Loucy (cell line): ENCODE results near the gene HLF.

Experiments used
- H2AFZ ChIP-seq: fragments of 200-600 bp; sonication (generic); 2 replicates; pipeline ENCODE4 v1.6.0; 2016; ENCODE audit warnings: antibody characterized with exemption, mild to moderate bottlenecking, low read length, moderate library complexity
- H3F3A ChIP-seq: fragments of 200-600 bp; 2 replicates; pipeline ENCODE4 v1.6.0; 2016; ENCODE audit warnings: antibody characterized with exemption, low read depth, mild to moderate bottlenecking
- H3K27me3 ChIP-seq: fragments of 200-600 bp; sonication (generic); 2 replicates; pipeline ENCODE4 v1.6.1; 2014; ENCODE audit warnings: low read length, mild to moderate bottlenecking; ENCODE audit not compliant: insufficient read depth, poor library complexity, severe bottlenecking
- H3K36me3 ChIP-seq: fragments of 200-600 bp; sonication (generic); 2 replicates; pipeline ENCODE4 v1.6.1; 2016; ENCODE audit warnings: low read length; ENCODE audit not compliant: insufficient read depth
- H3K4me1 ChIP-seq: fragments of 200-600 bp; sonication (generic); 2 replicates; pipeline ENCODE4 v1.5.1; 2014; ENCODE audit warnings: low read length, mild to moderate bottlenecking; ENCODE audit not compliant: insufficient read depth, poor library complexity, severe bottlenecking
- H3K4me2 ChIP-seq: fragments of 200-600 bp; sonication (generic); 2 replicates; pipeline ENCODE4 v1.6.0; 2014; ENCODE audit warnings: antibody characterized with exemption, low read length, low read depth, mild to moderate bottlenecking; ENCODE audit not compliant: poor library complexity, severe bottlenecking
- H3K4me3 ChIP-seq: fragments of 200-600 bp; sonication (generic); 2 replicates; pipeline ENCODE4 v1.5.1; 2014; ENCODE audit warnings: low read length, mild to moderate bottlenecking, mixed read lengths; ENCODE audit not compliant: poor library complexity, severe bottlenecking
- H3K79me2 ChIP-seq: fragments of 200-600 bp; sonication (generic); 2 replicates; pipeline ENCODE4 v1.6.1; 2014; ENCODE audit warnings: low read length; ENCODE audit not compliant: insufficient read depth
- H3K9ac ChIP-seq: fragments of 200-600 bp; sonication (generic); 2 replicates; pipeline ENCODE4 v1.6.0; 2014; ENCODE audit warnings: mild to moderate bottlenecking, low read depth, low read length, moderate library complexity; ENCODE audit not compliant: poor library complexity, severe bottlenecking
- H3K9me2 ChIP-seq: fragments of 200-600 bp; sonication (generic); replicated peaks from 2 replicates; pipeline ENCODE4 v1.6.1; 2016; ENCODE audit warnings: low read depth, low read length, mixed read lengths
- H3K9me3 ChIP-seq: fragments of 200-600 bp; sonication (generic); 2 replicates; pipeline ENCODE4 v1.6.1; 2014; ENCODE audit warnings: mild to moderate bottlenecking, antibody characterized with exemption, low read length, low read depth; ENCODE audit not compliant: insufficient read depth
- H4K20me1 ChIP-seq: fragments of 200-600 bp; sonication (generic); 2 replicates; pipeline ENCODE4 v1.6.0; 2014; ENCODE audit warnings: antibody characterized with exemption, low read length, mild to moderate bottlenecking; ENCODE audit not compliant: insufficient read depth, poor library complexity, severe bottlenecking
- EZH2phosphoT487 ChIP-seq: fragments of 200-600 bp; IDR thresholded peaks from 2 replicates; pipeline ENCODE4 v1.6.1; 2018; ENCODE audit warnings: antibody characterized with exemption, mild to moderate bottlenecking, moderate library complexity, borderline replicate concordance
- TF ChIP-seq, protein P1 (sequence below): fragments of 200-600 bp; sonication (generic); conservative IDR thresholded peaks from 2 replicates; pipeline ENCODE4 v1.5.1; 2014; ENCODE audit warnings: mild to moderate bottlenecking, antibody characterized with exemption, low read length

Gene HLF

DNA sequence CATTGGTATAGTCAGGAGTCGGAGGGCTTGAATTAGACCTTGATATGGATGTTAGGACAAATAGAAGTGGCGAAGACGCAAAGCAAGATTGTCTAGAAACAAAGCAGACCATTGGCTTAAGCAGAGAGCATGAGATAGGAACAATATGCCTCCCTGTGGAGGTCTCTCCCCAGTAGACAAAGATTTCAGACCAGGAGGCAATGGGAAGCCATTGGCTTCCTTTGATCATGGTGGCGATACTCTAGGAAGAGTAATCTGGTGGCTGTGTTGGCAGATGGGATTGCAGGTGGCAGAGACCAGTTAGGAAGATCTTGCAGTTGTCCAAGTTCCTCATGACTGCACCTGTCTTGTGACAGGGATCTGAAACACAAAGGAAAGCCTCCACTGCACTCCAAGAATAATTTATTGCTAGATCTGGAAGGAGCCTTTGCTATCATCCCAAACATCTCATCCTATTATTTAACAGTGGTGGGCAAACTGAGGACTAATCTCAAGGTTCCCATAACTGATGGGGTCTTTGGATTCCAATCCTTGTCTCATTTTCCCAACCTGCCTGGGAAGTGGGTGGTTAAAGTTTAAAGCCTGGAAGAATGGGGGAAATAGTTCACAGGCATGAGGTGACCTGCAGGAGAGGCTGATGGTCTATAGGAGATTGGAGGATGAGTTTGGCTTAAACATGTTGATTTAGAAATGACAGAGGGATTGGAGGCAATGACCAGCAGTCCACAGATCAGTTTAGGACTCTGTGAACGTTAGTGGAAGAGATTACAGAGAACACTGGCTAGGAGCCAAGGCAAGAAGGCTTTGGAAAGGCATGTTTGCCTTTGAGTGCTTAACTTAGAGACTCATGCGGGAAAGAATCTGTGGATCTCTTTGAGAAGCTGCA, 37.0 kb downstream of the HLF start:
- TF ChIP-seq, protein P1, sequence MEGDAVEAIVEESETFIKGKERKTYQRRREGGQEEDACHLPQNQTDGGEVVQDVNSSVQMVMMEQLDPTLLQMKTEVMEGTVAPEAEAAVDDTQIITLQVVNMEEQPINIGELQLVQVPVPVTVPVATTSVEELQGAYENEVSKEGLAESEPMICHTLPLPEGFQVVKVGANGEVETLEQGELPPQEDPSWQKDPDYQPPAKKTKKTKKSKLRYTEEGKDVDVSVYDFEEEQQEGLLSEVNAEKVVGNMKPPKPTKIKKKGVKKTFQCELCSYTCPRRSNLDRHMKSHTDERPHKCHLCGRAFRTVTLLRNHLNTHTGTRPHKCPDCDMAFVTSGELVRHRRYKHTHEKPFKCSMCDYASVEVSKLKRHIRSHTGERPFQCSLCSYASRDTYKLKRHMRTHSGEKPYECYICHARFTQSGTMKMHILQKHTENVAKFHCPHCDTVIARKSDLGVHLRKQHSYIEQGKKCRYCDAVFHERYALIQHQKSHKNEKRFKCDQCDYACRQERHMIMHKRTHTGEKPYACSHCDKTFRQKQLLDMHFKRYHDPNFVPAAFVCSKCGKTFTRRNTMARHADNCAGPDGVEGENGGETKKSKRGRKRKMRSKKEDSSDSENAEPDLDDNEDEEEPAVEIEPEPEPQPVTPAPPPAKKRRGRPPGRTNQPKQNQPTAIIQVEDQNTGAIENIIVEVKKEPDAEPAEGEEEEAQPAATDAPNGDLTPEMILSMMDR: no peak
- TF ChIP-seq EZH2phosphoT487: no peak
- no peaks in the 10 kb centered on the region for H3K27me3 ChIP-seq
- H3K9me2 ChIP-seq: no peaks in the 10 kb centered on the region
- H3K9me3 ChIP-seq: no peaks in the 10 kb centered on the region
- H4K20me1 ChIP-seq: no peaks in the 10 kb centered on the region
- H3K36me3 ChIP-seq: no peaks in the 10 kb centered on the region
- no peaks in the 10 kb centered on the region for H3F3A ChIP-seq
- no peak overlapping the region for H3K4me3 ChIP-seq
- H3K4me1 ChIP-seq: no peaks in the 10 kb centered on the region
- no peak overlapping the region for H3K9ac ChIP-seq
- H3K4me2 ChIP-seq: no peak overlapping the region
- H2AFZ ChIP-seq: no peak overlapping the region
- no peaks in the 10 kb centered on the region for H3K79me2 ChIP-seq

GRCh38 chr17:55302407-55302787, 37.6 kb downstream of the HLF start:
- Histone ChIP-seq H3K36me3 (no peaks in the 10 kb centered on the region), H3K9ac (no peak overlapping the region), H3F3A (no peaks in the 10 kb centered on the region), H4K20me1 (no peaks in the 10 kb centered on the region), H3K4me2 (no peak overlapping the region), H3K27me3 (no peaks in the 10 kb centered on the region), H3K79me2 (no peaks in the 10 kb centered on the region), H3K9me2 (no peaks in the 10 kb centered on the region), H3K4me3 (no peak overlapping the region), H3K9me3 (no peaks in the 10 kb centered on the region), H3K4me1 (no peaks in the 10 kb centered on the region), H2AFZ (no peak overlapping the region)
- no peak for TF ChIP-seq EZH2phosphoT487

DNA sequence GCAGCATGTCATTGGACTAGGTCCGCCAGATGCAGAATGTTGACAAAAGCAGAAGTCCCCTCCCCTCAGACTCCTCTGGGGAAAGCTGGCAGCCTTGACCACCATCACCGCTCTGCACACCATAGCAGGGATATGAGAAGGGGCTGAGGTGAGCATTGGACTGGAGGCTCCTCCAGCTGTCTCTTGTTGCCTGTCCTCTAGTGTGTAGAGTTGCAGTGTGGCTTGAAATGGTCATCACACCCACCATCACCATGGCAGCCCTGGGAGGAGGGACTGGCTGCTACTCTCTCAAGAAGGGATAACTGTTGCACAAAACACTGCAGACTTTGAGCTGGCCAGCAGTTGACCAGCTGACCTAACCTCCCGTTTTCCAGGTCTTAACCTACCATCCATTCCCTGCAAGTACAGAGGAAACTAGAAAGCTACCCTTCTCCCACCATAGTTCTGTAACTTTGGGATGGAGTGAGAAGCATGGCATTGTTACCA, 38.3 kb downstream of the HLF start:
- Histone ChIP-seq H3K4me1 (no peaks in the 10 kb centered on the region), H4K20me1 (no peaks in the 10 kb centered on the region), H3K9me3 (no peaks in the 10 kb centered on the region), H3K9me2 (no peaks in the 10 kb centered on the region), H3F3A (no peaks in the 10 kb centered on the region), H3K9ac (no peak overlapping the region), H3K4me2 (no peak overlapping the region), H2AFZ (no peak overlapping the region), H3K4me3 (no peak overlapping the region), H3K79me2 (no peaks in the 10 kb centered on the region), H3K27me3 (no peaks in the 10 kb centered on the region), H3K36me3 (no peaks in the 10 kb centered on the region)
- no peak for TF ChIP-seq EZH2phosphoT487
- TF ChIP-seq, protein P1: no peak
